ENCODE measurements around the gene L2HGDH.
"Not testable (repeated sequence)": the region's sequence is repeated elsewhere in the genome, so short reads cannot be mapped to it uniquely, and the experiment has no call there.

The L2HGDH gene

DNA sequence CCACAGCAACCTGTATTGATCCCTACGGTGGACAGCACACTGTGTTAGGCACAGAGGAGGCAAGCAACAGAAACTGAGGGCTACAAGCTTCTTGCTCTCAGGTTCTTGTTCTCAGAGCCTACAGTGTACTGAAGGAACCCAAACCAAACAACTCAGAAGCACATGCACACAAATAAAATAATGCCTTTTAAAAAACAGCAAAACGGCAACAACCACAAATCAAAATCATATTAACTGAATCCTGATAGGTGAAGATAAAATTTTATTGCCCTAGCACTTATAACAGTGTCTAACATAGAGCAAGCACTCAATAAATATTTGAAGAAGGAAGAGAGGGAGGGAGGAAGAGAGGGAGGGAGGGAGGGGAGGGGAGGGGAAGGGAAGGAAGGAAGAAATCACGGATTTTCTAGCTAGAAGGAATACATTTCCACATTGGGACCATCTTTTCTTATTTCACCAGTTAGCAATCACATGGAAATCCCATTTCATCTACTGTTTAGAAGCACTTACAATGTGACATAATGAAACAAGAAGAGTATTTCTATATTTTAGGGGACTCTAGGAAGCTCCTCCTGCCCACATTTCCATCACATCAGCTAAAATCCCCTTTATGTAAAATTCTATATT is 27.3 kb upstream of the L2HGDH start:
- no peak for DNase-seq

DNA sequence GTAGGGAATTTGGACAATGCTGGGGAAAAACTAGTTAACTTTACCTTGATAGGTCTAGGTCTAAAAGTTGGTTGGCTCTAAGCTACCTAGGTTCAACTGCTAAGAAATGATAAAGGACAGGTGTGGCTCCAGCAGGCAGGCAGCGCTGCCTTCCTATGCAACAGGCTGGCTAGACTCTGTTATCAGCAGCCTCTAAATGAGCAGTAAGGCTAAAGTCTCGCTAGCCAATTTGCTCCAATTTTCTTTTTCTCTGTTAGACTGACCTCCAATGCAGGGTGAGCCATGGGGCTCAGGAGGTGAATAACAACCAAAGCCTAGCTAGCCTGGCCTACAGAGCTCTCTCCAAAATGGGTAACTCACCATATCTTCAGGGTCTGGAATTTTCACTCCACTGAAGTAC is 26.6 kb upstream of the L2HGDH start:
- no peak for DNase-seq

DNA sequence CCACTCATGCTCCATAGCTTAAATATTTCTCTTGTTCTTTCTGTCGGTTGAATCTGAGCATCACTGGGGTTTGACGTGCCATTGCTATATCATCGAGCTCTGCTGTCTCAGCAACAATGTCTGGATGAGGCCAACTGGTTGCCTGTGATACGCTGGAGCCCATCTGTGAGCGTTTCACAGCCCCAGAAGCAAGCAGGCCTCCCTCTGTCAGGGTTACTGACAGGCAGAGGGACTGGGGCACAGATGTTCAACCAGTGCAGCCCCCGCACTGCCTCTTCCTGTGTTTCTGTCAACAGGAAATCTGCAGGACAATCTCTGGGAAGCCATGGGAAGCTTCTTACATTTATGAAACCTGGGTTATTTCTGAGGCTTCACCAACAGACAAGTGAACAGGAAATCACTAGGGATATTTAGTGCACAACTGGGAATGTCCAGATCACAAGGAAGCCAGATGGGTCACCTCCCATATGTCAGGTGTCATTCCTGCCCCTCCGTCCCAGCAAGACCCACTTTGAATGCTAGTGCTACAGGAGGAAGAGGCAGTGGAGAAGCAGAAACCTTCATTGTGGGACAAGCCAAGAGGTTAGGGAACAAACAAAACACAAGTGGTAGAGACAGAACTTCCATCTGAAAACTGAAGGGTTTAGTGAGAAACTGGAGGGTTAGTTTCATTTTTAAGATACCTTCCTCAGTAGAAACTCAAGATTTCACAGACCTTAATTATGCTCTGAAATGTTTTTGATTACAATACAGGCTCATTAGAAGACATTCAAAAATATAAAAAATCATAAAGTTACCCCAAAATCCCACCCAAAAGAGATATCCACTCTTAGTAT is 24.2 kb upstream of the L2HGDH start:
- no peak for DNase-seq

DNA sequence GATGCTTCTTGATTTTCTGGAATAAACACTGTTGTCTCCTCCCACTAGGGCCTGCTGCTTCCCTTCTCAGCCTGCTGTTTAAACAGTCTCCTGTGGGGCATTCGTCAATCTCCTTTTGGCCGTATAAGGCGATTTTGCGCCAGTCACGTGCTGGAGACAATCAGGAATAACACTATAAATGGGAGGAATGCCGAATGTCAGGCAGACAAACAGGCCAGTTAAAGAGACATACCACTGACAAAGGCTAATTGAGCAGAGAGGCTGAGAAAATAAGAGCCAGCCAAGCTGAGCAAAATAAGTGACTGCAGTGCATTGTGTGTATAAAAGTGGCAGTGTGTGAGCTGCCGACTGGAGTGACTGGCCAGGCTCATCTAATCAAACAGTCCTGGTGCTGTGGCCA is 23.4 kb upstream of the L2HGDH start:
- no peak for DNase-seq

DNA sequence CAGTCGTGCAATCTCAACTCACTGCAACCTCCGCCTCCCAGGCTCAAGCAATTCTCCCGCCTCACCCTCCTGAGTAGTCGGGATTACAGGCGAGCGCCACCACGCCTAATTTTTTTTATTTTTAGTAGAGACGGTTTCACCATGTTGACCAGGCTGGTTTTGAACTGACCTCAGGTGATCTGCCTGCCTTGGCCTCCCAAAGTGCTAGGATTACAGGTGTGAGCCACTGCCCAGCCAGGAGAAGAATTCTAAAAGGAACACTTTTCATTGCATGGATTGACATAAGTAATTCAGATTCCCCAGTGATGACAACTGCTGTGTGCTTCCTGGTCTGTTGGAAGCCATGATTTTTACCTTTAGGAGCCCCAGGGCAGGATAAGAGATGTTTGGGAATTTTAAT is 22.2 kb upstream of the L2HGDH start:
- DNase-seq = no peak

DNA sequence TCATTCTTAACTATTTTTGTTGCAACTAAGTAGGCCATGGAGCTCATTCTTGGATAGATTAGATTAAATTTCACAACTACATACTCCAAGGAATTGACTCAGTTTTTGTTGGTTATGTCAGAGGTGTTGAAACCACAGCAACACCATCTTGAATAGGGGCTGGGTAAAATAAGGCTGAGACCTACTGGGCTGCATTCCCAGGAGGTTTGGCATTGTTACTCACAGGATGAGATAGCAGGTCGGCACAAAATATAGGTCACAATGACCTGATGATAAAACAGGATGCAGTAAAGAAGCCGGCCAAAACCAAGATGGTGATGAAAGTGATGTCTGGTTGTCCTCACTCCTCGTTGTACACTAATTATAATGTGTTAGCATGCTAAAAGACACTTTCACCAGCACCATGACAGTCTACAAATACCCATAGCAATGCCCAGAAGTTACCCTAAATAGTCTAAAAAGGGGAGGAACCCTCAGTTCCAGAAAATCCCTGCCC is 21.0 kb upstream of the L2HGDH start:
- no peak for DNase-seq

DNA sequence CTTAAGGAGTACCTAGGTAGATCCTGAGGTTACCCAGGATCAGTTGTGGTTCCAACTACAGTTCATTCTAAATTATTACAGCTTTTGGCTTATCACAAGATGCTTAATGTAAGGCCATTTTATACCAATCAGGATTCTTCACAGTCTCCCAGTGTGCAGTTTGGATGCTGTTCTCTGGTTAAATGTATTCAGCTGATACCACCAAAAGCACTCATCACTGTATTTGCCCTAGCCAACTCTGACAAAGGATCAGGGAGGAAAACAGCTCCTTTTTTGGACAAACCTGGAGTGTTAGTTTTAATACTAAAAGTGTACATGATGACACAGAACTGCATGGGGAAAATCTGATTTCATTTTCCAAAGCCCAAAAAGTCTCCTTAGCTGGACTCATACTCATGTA is 19.6 kb upstream of the L2HGDH start:
- no peak for DNase-seq

DNA sequence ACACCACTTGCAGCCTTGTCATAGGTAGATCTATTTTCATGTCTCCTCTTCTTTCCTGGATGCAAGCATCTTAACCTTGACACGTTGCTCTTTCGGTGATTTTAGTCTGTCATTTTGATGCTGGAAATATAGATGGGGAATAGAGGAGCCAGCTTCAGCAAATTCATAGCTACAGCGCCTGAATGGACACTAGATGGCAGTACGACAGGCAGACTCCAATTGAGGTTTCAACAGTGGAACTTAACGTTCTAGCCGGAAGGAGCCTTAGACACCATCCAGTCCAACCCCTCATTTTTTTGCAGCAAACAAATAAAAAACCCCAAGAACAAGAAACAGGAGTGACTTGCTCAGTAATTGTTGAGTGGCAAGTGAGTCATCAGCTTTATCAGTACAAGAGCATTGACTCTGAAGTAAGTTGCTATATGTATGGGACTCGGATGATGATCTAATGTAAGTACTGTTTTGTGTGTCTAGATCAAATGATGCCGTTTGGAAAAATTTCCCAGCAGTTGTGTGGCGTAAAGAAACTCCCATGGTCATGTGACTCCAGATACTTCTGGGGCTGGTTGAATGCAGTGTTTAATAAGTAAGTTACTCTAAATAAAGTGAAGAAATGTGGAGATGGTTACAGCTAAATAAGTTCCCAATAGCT is 9.1 kb upstream of the L2HGDH start:
- peak; percentile 90 for DNase-seq

DNA sequence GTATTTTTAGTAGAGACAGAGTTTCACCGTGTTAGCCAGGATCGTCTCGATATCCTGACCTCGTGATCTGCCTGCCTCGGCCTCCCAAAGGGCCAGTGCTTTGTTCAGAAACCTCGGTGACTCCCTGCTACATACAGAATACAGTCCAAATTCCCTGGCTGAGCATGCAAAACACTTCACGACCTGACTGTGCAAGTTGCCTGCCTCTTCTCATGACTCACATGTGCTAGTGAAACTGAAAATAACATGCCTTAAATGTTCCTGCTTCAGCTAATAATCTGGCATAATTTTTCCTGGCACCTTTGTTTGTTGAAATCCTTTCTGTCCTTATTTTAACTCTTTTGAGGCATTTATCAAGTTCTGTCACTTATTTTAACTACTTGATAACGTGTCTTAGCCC is 8.3 kb upstream of the L2HGDH start:
- DNase-seq = no peak

DNA sequence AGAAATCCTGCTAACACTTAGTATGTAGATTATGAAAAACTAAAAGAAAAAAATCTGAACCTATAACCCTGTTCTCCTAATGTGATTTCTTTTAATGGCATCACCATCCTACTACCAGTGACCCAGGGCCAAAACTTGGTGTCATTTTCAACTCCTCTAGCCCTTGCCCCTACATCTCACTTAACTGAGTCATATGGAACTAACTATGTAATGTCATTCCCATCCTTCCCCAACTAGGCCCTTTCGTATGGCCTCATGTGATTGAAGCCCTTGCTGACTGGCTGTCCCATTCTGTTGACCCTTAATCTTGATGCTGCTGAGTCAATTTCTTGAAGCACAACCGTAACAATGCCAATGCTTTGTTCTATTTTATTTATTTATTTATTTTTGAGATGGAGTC is 7.7 kb upstream of the L2HGDH start:
- no peak for DNase-seq

DNA sequence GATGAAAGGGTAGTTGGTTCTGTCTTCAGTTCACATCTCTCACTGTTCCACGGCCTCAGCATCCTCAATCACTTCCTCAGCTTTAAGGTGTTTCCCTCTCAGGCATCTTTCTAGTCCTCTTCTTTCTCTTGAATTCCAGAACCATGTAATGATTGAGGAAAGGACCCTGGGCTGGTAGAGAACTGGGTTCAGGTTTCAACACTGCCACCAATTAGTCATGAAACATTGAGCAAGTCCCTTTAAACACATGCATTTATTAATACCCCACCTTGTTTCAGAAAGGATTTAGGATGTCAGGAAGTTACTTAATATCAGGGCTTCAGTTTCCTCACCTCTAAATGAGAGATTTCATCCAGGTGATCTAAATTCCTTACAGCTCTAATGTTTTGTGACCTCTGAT is 7.3 kb upstream of the L2HGDH start:
- no peak for DNase-seq

DNA sequence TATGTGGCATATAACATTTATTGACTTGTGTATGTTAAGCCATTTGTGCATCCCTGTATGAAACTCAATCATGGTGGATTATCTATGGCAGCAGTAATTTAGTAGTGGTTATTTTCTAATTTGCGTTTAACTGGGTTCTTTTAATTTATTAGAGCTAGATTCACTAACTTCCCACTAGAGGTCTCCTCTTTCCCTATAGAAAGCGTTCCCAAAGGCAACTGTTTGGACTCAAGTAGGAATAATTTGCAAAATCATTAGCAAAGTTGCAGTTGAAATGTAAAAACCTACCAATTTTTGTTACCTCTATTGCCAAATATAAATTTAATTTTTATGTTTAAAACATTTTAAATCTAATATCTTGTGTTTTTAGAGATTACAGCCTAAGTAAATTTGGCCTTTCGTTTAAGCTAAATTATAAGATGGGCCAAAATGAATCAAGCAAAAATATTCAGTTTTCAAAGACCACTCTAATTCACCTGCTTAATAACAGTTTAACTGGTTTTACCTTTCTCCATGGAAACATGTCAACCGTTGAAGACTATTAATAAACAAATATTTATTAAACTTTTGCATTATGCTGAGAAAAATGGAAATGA is 6.1 kb upstream of the L2HGDH start:
- no peak for DNase-seq

DNA sequence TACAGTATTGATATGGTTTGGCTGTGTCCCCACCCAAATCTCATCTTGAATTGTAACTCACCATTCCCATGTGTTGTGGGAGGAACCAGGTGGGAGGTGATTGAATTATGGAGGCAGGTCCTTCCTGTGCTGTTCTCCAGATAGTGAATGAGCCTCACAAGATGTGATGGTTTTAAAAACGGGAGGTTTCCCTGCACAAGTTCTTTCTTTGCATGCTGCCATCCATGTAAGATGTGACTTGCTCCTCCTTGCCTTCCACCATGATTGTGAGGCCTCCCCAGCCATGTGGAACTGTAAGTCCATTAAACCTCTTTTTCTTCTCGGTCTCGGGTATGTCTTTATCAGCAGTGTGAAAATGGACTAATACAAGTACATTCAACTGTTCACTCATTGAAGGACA is 2.1 kb upstream of the L2HGDH start:
- DNase-seq = not testable (repeated sequence)

DNA sequence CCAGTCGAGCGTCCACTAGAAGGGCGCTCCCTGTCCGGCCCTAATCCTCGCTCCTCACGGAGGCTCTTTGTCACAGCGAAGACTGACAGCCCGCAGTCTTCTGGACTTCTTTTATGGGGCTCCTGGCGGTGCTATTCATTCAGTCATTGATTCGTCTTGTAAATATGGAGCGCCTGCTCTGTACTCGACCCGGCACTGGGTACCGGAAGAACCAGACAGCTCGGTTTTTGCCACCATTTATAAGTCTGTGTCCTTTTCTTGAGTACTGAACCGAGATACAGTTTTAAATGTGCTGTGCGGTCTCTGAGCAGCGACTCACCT is 665 bp upstream of the L2HGDH start:
- DNase-seq = peak; percentile 91

DNA sequence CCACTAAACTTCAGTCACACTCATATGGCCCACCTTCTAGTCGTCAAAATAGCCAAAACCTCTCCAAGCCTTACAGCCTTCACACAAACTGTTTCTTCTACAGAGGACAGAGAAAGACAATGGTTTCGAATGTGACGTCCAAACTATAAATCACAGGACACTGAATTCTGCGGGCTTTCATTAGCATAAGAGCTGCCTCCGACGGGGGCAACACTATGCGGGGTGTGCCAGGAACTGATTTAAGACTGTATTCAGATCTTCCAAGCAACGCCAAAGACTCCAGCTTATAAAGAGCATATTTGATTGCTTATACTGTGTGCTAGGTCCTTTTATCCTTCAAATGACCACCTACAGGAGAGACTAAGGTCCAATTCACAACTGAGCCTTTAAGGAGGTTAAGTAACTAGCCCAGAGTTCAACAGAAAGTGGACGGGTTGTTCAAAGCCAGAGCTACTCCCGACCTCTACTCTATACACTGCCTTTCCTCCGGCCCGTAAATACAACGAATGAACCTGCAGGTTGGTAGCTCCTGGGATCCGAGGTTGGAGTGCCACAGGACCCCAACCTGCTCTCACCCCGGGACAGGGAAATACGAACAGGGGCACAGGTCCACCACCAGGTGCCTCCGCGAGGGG is 575 bp downstream of the L2HGDH start:
- DNase-seq = peak; percentile 95

DNA sequence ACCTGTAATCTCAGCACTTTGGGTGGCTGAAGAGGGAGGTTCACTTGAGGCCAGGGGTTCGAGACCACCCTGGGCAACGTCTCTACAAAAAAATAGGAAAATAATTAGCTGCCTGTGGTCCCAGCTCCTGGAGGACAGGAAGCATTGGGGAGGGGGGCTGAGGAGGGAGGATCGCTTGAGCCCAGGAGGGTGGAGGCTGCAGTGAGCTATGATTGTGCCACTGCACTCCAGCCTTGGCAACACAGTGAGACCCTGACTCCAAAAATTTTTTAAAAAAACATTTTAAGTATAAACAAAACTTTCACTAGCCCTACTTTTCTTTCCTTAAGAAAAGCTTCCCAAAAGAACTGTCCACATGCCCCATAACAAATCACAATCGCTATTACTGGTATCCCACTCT is 1.6 kb downstream of the L2HGDH start:
- no peak for DNase-seq

DNA sequence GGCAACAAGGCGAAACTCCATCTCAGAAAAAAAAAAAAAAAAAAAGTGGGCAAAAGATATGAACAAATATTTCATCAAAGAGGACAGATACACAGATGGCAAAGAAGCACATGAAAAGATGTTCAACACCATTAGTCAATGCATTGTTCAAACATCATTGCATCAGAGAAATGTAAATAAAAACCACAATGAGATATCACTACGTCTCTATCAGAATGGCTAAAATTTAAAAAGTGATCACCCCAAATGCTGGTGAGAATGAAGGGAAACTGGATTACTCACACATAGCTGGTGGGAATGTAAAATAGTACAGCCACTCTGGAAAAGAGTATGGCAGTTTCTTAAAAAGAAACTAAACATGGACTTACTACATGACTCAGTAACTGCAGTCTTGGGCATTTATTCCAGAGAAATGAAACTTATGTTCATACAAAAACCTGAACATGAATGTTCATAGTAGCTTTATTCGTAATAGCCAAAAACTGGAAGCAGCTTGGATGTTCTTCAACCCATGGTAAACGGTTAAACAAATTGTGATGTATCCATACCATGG is 3.6 kb downstream of the L2HGDH start:
- DNase-seq = no peak

DNA sequence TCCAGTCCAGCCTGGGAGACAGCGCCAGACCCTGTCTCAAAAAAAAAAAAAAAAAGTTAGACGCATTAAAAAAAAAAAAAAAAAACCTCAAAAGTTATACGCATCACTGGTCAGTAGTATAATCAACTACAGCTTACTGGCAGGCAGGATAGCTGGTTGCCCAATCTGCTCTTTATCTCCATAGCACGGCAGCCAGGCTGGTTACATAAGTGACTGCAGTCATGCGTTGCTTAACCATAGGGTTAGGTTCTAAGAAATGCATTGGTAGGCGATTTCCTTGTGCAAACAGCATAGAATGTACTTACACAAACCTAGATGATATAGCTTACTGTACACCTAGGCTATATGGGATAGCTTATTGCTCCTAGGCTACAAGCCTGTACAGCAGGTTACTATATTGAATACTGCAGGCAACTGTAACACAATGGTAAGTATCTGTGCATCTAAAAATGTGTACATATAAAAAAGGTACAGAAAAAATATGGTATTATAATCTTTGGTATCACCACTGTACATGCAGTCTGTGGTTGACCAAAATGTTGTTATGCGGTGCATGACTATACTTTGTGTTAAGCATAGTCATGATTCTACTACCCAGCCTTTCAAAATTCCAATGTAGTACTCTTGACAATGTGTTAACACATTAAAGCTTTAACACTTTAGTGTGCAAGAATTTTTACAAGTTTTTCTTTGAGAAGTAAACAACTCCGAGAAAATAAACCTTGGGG is 8.1 kb downstream of the L2HGDH start:
- DNase-seq = peak; percentile 42

DNA sequence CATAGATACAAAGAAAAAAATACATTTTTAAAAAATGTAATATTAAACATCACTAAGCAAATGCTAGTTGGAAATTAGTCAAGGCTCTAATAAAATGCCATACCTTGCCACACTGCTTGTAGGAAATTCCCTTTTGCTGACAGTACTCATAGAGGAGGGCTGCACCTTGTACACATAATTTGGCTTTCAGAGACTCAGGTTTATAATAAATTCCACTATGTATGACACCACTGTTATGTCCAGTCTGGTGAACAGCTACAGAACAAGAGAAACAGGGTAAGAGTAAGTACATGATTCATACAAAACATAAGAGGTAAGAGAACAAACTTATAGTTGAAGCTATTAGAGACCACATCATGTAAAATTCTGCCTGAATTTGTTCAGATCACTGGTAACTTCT is 10.1 kb downstream of the L2HGDH start:
- DNase-seq = no peak

DNA sequence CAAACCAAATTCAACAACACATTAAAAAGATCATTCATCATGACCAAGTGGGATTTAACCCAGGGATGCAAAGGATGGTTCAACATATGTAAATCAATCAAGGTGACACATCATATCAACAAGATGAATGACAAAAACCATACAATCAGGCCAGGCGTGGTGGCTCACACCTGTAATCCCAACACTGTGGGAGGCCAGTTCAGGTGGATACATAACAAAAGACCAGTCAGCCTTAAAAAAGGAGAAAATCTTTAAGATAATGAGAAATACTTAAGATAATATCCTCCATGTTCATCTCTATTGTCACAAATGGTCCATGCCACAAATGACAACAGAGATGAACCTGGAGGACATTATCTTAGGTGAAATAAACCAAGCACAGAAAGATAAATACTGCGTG is 12.4 kb downstream of the L2HGDH start:
- no peak for DNase-seq

DNA sequence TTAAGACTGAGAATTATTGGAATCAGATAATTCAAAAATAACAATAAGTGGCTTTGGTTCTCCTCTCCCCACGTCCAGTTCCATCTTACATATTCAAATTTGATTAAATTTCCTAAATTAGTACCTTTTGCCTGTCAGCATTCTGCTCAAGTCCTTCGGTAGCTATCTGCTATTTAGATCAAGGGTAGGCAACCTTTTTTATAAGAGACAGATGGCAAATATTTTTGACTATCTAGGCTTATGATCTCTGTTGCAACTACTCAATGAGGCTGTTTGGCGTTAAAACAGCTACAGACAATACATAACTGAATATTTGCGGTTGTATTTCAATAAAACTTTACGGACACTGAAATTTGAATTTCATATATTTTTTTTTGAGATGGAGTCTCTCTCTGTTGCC is 21.7 kb downstream of the L2HGDH start:
- DNase-seq = no peak

DNA sequence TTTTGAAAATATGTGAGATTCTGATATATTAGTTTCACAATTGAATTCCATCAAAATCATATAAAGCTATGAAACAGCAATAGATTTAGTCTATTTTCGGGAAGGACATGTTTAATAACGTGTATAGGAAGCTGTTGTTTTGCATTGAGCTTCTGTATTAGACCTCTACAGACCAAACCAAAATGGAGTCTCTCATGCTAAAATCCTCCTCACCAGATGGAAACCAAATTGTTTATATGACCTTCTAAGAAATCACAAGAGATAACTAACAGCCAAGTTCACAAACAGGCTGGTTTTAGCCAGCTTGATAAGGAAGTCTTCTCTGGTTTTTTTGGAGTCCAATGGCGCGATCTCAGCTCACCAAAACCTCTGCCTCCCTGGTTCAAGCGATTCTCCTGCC is 23.9 kb downstream of the L2HGDH start:
- no peak for DNase-seq
